HepG2 (cell line): ENCODE results near the gene RFX2. TPM values are rescaled to one million over a fixed set of nuclear protein-coding genes. Genes with fewer than 3 reads are reported as not detected.

Experiments
- ATM ChIP-seq: fragments of 450-650 bp; IDR thresholded peaks from 2 replicates; pipeline ENCODE4 v1.7.1; 2017; ENCODE audit warnings: mild to moderate bottlenecking, borderline replicate concordance
- BCL6 ChIP-seq: IDR thresholded peaks from 2 replicates; pipeline ENCODE4 v1.6.1; 2016; ENCODE audit warnings: missing genetic modification reagents, missing compliant biosample characterization
- GATA4 ChIP-seq: sonication (generic); IDR thresholded peaks from 2 replicates; pipeline ENCODE4 v1.6.1; 2016; ENCODE audit warnings: antibody characterized with exemption, low read depth, borderline replicate concordance
- GTF3A ChIP-seq: sonication (generic); formaldehyde crosslinking; conservative IDR thresholded peaks from 2 replicates; pipeline ENCODE4 v1.4.0; 2020; ENCODE audit warnings: mild to moderate bottlenecking, missing genetic modification reagents
- IKZF4 ChIP-seq: sonication (generic); formaldehyde crosslinking; IDR thresholded peaks from 2 replicates; pipeline ENCODE4 v1.5.1; 2020; ENCODE audit warnings: borderline replicate concordance, mild to moderate bottlenecking, low read depth, missing genetic modification reagents; ENCODE audit errors: not compliant biosample characterization
- JUNB ChIP-seq: sonication (generic); formaldehyde crosslinking; IDR thresholded peaks from 2 replicates; pipeline ENCODE4 v1.8.0; 2022; ENCODE audit warnings: missing genetic modification reagents, mild to moderate bottlenecking, borderline replicate concordance
- PHF5A ChIP-seq: IDR thresholded peaks from one replicate; pipeline ENCODE4 v1.6.1; 2018; ENCODE audit warnings: low read depth, missing genetic modification reagents; ENCODE audit not compliant: unreplicated experiment
- SIN3B ChIP-seq: fragments of 150-350 bp; IDR thresholded peaks from 2 replicates; pipeline ENCODE4 v1.6.1; 2014; ENCODE audit warnings: low read length
- SNAI1 ChIP-seq: sonication (generic); formaldehyde crosslinking; IDR thresholded peaks from 2 replicates; pipeline ENCODE4 v1.5.0; 2020; ENCODE audit warnings: mild to moderate bottlenecking, missing genetic modification reagents, borderline replicate concordance
- SOX5 ChIP-seq: IDR thresholded peaks from 2 replicates; pipeline ENCODE4 v1.6.1; 2016; ENCODE audit warnings: borderline replicate concordance
- STAT5B ChIP-seq: sonication (generic); formaldehyde crosslinking; IDR thresholded peaks from 2 replicates; pipeline ENCODE4 v1.4.0; 2020; ENCODE audit warnings: missing genetic modification reagents
- ZBTB38 ChIP-seq: sonication (generic); formaldehyde crosslinking; IDR thresholded peaks from 2 replicates; pipeline ENCODE4 v1.5.1; 2020; ENCODE audit warnings: mild to moderate bottlenecking, missing genetic modification reagents
- ZNF430 ChIP-seq: sonication (generic); formaldehyde crosslinking; IDR thresholded peaks from 2 replicates; pipeline ENCODE4 v1.9.0; 2021; ENCODE audit warnings: mild to moderate bottlenecking, missing genetic modification reagents
- ZNF570 ChIP-seq: sonication (generic); formaldehyde crosslinking; IDR thresholded peaks from 2 replicates; pipeline ENCODE4 v1.4.0; 2020; ENCODE audit warnings: mild to moderate bottlenecking, missing genetic modification reagents, borderline replicate concordance
- ZNF589 ChIP-seq: sonication (generic); formaldehyde crosslinking; conservative IDR thresholded peaks from 2 replicates; pipeline ENCODE4 v1.8.0; 2022; ENCODE audit warnings: mild to moderate bottlenecking, moderate library complexity, missing genetic modification reagents
- ZNF598 ChIP-seq: sonication (generic); formaldehyde crosslinking; IDR thresholded peaks from 2 replicates; pipeline ENCODE4 v1.5.1; 2020; ENCODE audit warnings: mild to moderate bottlenecking, missing genetic modification reagents, borderline replicate concordance
- ZNF772 ChIP-seq: sonication (generic); formaldehyde crosslinking; IDR thresholded peaks from 2 replicates; pipeline ENCODE4 v1.5.0; 2020; ENCODE audit warnings: mild to moderate bottlenecking, missing genetic modification reagents
- ZNF883 ChIP-seq: sonication (generic); formaldehyde crosslinking; IDR thresholded peaks from 2 replicates; pipeline ENCODE4 v1.5.1; 2020; ENCODE audit warnings: mild to moderate bottlenecking, missing genetic modification reagents; ENCODE audit errors: not compliant biosample characterization
- polyA plus RNA-seq, 8 experiments: library from polyadenylated mRNA; depleted of rRNA in 3 of 8; stranded (reverse) in 7 of 8; unstranded in 1 of 8; fragments of >200 nt; fragmentation: Illumina TruSeq in 4 of 8; extraction: Trizol in 4 of 8; gene quantifications; 2 replicates each; pipeline versions ENCODE4 v1.2.1 to v1.2.3, GENCODE V29; 2011 to 2016; ENCODE audit warnings: low read depth in 4 of 8, missing spikeins in 1 of 8, mixed read lengths in 1 of 8; ENCODE audit not compliant: insufficient read depth in 1 of 8
- total RNA-seq, 5 experiments: library from RNA; depleted of rRNA; stranded (reverse); fragments of >200 nt; fragmentation: Illumina TruSeq; extraction: Trizol; gene quantifications; 2 replicates each; pipeline ENCODE4 v1.2.3, GENCODE V29; 2016; ENCODE audit warnings: low read depth in 1 of 5
- TF ChIP-seq, protein P1 (sequence below): sonication (generic); formaldehyde crosslinking; IDR thresholded peaks from 2 replicates; pipeline ENCODE4 v1.5.0; 2020; ENCODE audit warnings: mild to moderate bottlenecking, missing genetic modification reagents
- TF ChIP-seq, protein P2 (sequence below): IDR thresholded peaks from 2 replicates; pipeline ENCODE4 v1.6.1; 2016; ENCODE audit warnings: low read depth
- TF ChIP-seq, protein P3 (sequence below): sonication (generic); formaldehyde crosslinking; IDR thresholded peaks from 2 replicates; pipeline ENCODE4 v1.8.0; 2022; ENCODE audit warnings: missing genetic modification reagents, low read depth, mild to moderate bottlenecking, borderline replicate concordance
- TF ChIP-seq, protein P4 (sequence below): sonication (generic); formaldehyde crosslinking; IDR thresholded peaks from 2 replicates; pipeline ENCODE4 v1.4.0; 2020; ENCODE audit warnings: mild to moderate bottlenecking, missing genetic modification reagents

The RFX2 gene
- total and polyA plus RNA-seq, 2 of the 13 experiments (the other 11 are each of a cell fraction or from before 2014, with no cell fraction given), result 2.8 to 3.3 TPM

DNA sequence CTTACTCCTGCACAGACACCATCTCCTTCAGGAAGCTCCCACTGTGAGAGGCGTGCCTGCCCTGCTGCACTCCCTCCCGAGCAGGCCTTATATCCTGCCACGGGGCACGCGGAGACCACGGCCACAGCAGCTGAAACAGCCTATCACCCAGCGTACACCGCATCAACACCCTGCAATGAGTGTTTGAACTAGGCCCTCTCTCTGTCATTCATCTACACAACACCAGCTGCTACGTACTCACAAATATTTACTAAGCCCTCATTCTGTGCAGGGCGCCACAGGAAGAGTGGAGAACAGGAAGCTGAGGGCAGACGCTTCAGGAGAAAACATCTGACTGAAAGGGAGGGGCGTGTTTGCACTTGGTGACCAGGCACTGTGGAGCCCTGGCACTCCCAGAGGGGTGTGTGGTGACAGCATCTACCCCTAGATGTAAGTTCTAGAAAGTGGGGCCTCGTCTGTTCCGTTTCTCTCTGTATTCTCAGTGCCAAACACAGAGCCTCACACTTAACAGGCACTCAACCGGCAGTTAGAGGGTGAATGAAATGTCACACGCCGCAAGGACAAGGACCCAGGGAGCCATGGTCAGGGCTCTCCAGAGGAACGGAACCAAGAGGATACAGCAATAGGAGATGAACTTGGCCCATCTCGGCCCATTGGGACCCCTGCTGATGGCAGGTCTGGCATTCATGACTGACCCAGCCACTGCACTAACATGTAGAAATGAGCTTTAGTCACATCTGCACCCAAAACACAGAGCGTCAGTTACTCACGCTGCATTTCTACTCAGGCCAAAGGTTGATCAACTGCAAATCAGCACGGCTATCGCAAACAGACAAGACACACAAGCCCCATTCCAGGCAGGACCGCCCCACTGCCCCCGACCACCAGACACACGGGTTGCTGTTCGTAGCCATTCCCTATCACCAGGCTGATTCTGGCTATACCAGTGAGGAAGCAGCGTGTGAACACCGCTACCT, 148.0 kb downstream of the RFX2 start (continued):
- TF ChIP-seq, protein P1, sequence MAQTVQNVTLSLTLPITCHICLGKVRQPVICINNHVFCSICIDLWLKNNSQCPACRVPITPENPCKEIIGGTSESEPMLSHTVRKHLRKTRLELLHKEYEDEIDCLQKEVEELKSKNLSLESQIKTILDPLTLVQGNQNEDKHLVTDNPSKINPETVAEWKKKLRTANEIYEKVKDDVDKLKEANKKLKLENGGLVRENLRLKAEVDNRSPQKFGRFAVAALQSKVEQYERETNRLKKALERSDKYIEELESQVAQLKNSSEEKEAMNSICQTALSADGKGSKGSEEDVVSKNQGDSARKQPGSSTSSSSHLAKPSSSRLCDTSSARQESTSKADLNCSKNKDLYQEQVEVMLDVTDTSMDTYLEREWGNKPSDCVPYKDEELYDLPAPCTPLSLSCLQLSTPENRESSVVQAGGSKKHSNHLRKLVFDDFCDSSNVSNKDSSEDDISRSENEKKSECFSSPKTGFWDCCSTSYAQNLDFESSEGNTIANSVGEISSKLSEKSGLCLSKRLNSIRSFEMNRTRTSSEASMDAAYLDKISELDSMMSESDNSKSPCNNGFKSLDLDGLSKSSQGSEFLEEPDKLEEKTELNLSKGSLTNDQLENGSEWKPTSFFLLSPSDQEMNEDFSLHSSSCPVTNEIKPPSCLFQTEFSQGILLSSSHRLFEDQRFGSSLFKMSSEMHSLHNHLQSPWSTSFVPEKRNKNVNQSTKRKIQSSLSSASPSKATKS (CRISPR knock-in tag), result peak; percentile 72; the same call in 1 of the 2 replicates
- peak; percentile 97; the same call in 1 of the 2 replicates for TF ChIP-seq ZNF430 (CRISPR knock-in tag)
- TF ChIP-seq ZNF772 (CRISPR knock-in tag), result peak; percentile 70; the same call in 1 of the 2 replicates
- 0 out of 2 replicates have a peak, but pooled peaks have one; percentile 18 for TF ChIP-seq ZNF598 (CRISPR knock-in tag)
- no peak for TF ChIP-seq ATM
- no peak for TF ChIP-seq IKZF4 (CRISPR knock-in tag)
- 0 out of 2 replicates have a peak, but pooled peaks have one; percentile 44 for TF ChIP-seq STAT5B
- TF ChIP-seq, protein P2, sequence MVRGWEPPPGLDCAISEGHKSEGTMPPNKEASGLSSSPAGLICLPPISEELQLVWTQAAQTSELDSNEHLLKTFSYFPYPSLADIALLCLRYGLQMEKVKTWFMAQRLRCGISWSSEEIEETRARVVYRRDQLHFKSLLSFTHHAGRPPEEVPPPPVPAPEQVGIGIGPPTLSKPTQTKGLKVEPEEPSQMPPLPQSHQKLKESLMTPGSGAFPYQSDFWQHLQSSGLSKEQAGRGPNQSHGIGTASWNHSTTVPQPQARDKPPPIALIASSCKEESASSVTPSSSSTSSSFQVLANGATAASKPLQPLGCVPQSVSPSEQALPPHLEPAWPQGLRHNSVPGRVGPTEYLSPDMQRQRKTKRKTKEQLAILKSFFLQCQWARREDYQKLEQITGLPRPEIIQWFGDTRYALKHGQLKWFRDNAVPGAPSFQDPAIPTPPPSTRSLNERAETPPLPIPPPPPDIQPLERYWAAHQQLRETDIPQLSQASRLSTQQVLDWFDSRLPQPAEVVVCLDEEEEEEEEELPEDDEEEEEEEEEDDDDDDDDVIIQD (CRISPR knock-in tag), result peak; percentile 41; the same call in 1 of the 2 replicates
- TF ChIP-seq BCL6, result peak; percentile 63
- TF ChIP-seq JUNB (CRISPR knock-in tag), result no peak
- TF ChIP-seq ZNF589 (CRISPR knock-in tag), result peak; percentile 96
- 0 out of 2 replicates have a peak, but pooled peaks have one; percentile 11 for TF ChIP-seq SIN3B
- TF ChIP-seq GATA4, result peak; percentile 76; the same call in 1 of the 2 replicates
- no peak for TF ChIP-seq ZNF570 (CRISPR knock-in tag)
- TF ChIP-seq, protein P3, sequence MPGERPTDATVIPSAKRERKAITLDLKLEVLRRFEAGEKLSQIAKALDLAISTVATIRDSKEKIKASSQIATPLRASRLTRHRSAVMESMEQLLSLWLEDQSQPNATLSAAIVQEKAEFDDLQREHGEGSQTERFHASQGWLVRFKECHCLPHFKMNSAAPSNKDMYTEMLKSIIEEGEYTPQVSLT, result no peak
- no peak for TF ChIP-seq PHF5A
- no peak for TF ChIP-seq ZNF883 (CRISPR knock-in tag)
- peak; percentile 94 for TF ChIP-seq SOX5 (CRISPR knock-in tag)
- TF ChIP-seq GTF3A (CRISPR knock-in tag), result no peak
- TF ChIP-seq, protein P4, sequence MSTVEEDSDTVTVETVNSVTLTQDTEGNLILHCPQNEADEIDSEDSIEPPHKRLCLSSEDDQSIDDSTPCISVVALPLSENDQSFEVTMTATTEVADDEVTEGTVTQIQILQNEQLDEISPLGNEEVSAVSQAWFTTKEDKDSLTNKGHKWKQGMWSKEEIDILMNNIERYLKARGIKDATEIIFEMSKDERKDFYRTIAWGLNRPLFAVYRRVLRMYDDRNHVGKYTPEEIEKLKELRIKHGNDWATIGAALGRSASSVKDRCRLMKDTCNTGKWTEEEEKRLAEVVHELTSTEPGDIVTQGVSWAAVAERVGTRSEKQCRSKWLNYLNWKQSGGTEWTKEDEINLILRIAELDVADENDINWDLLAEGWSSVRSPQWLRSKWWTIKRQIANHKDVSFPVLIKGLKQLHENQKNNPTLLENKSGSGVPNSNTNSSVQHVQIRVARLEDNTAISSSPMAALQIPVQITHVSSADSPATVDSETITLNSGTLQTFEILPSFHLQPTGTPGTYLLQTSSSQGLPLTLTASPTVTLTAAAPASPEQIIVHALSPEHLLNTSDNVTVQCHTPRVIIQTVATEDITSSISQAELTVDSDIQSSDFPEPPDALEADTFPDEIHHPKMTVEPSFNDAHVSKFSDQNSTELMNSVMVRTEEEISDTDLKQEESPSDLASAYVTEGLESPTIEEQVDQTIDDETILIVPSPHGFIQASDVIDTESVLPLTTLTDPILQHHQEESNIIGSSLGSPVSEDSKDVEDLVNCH (CRISPR knock-in tag), result no peak
- peak; percentile 48; the same call in 1 of the 2 replicates for TF ChIP-seq SNAI1 (CRISPR knock-in tag)
- peak; percentile 97 for TF ChIP-seq ZBTB38 (CRISPR knock-in tag)
